B cell (primary cell): ENCODE results near the gene NFIC. TPM values are rescaled to one million over a fixed set of nuclear protein-coding genes. Genes with fewer than 3 reads are reported as not detected.

ENCODE experiments used
- ATAC-seq: fragments of 200-7000 bp; cut with Tn5 transposase; one replicate; pipeline ENCODE4 v1.10.0; 2021; ENCODE audit warnings: low read depth, mild to moderate bottlenecking, moderate number of reproducible peaks, moderate library complexity
- CTCF ChIA-PET: fragments of 350-600 bp; sonication (Branson Sonifier 250); formaldehyde crosslinking; loops from one replicate; lab custom pipeline; 2021; ENCODE audit warnings: antibody characterized with exemption, inconsistent platforms; lab: Charles Lee
- POLR2A ChIA-PET: fragments of 350-600 bp; sonication (Branson Sonifier 250); formaldehyde crosslinking; loops from one replicate; lab custom pipeline; 2021; ENCODE audit warnings: antibody characterized with exemption; lab: Charles Lee
- DNase-seq: peaks from one replicate; pipeline ENCODE4 v3.0.0; 2013
- H2AFZ ChIP-seq: 2 replicates; pipeline ENCODE4 v1.6.1; 2012; ENCODE audit warnings: mild to moderate bottlenecking, low read depth, low read length; ENCODE audit not compliant: insufficient read depth, poor library complexity, severe bottlenecking
- H3K27ac ChIP-seq, 2 donors: 1 replicate in 1 of 2; 2 replicates in 1 of 2; pipeline ENCODE4 v1.5.1; 2012 to 2013; ENCODE audit warnings: low read length in 2 of 2, mild to moderate bottlenecking in 2 of 2, moderate library complexity in 1 of 2
- H3K27me3 ChIP-seq, 4 experiments: fragments of 200-600 bp in 1 of 4; sonication (generic) in 1 of 4; replicated peaks in 1 of 4; 1 replicate in 2 of 4; 2 replicates in 2 of 4; pipeline versions ENCODE4 v1.6.1 to v1.7.0; 2013 to 2016; ENCODE audit warnings: low read length in 3 of 4, mild to moderate bottlenecking in 2 of 4, mixed read lengths in 1 of 4, moderate library complexity in 1 of 4; ENCODE audit not compliant: insufficient read depth in 4 of 4, control insufficient read depth in 3 of 4; ENCODE audit errors: control extremely low read depth in 1 of 4
- H3K36me3 ChIP-seq, 2 experiments: replicated peaks in 1 of 2; 1 replicate in 1 of 2; 2 replicates in 1 of 2; pipeline versions ENCODE4 v1.6.1 to v1.7.1; 2013; ENCODE audit warnings: low read length in 1 of 2; ENCODE audit not compliant: insufficient read depth in 2 of 2, control insufficient read depth in 1 of 2; ENCODE audit errors: control extremely low read depth in 1 of 2, extremely low read depth in 1 of 2
- H3K4me1 ChIP-seq, 2 donors: fragments of 200-600 bp in 1 of 2; sonication (generic) in 1 of 2; 1 replicate in 1 of 2; 2 replicates in 1 of 2; pipeline versions ENCODE4 v1.5.1 to v1.6.1; 2013 to 2017; ENCODE audit warnings: low read length in 2 of 2; ENCODE audit not compliant: control insufficient read depth in 2 of 2, insufficient read depth in 2 of 2
- H3K4me2 ChIP-seq: replicated peaks from 2 replicates; pipeline ENCODE3; 2012; ENCODE audit warnings: mild to moderate bottlenecking, low read depth, low read length; ENCODE audit not compliant: poor library complexity, severe bottlenecking
- H3K4me3 ChIP-seq, 5 experiments: fragments of 200-600 bp in 1 of 5; sonication (generic) in 1 of 5; 1 replicate in 3 of 5; 2 replicates in 2 of 5; pipeline versions ENCODE4 v1.5.1 to v1.7.0; 2011 to 2016; ENCODE audit warnings: low read length in 4 of 5, mild to moderate bottlenecking in 4 of 5, low read depth in 2 of 5, control low read depth in 1 of 5, moderate library complexity in 1 of 5; ENCODE audit not compliant: insufficient read depth in 1 of 5; ENCODE audit errors: control extremely low read depth in 1 of 5, extremely low read depth in 1 of 5
- H3K79me2 ChIP-seq: fragments of 200-600 bp; sonication (generic); one replicate; pipeline ENCODE4 v1.6.0; 2016; ENCODE audit warnings: low read length; ENCODE audit not compliant: control insufficient read depth, insufficient read depth
- H3K9ac ChIP-seq: fragments of 200-600 bp; sonication (generic); 2 replicates; pipeline ENCODE4 v1.6.1; 2017; ENCODE audit warnings: mild to moderate bottlenecking, low read length, moderate library complexity
- H3K9me3 ChIP-seq, 3 donors: one replicate each; pipeline versions ENCODE4 v1.6.1 to v1.7.1; 2013; ENCODE audit warnings: low read length in 2 of 3; ENCODE audit not compliant: control insufficient read depth in 2 of 3, insufficient read depth in 1 of 3; ENCODE audit errors: control extremely low read depth in 1 of 3
- H4K20me1 ChIP-seq: 2 replicates; pipeline ENCODE4 v1.6.0; 2012; ENCODE audit warnings: mild to moderate bottlenecking, low read length; ENCODE audit not compliant: insufficient read depth, control insufficient read depth, poor library complexity, severe bottlenecking
- H3K27ac Mint-ChIP-seq: one replicate; pipeline ENCODE4 v1.8.0; 2021; ENCODE audit warnings: mixed read lengths
- H3K27me3 Mint-ChIP-seq: one replicate; pipeline ENCODE4 v1.8.0; 2021; ENCODE audit warnings: mixed read lengths
- H3K4me1 Mint-ChIP-seq: one replicate; pipeline ENCODE4 v1.8.0; 2021; ENCODE audit warnings: mixed read lengths
- H3K4me3 Mint-ChIP-seq: one replicate; pipeline ENCODE4 v1.8.0; 2021; ENCODE audit warnings: mixed read lengths
- H3K9me3 Mint-ChIP-seq: one replicate; pipeline ENCODE4 v1.8.0; 2022; ENCODE audit warnings: mixed read lengths; ENCODE audit not compliant: insufficient read depth
- CTCF ChIP-seq: fragments of 200-600 bp; IDR thresholded peaks from one replicate; pipeline ENCODE4 v1.8.0; 2022; ENCODE audit warnings: antibody characterized with exemption, mild to moderate bottlenecking
- EZH2 ChIP-seq: IDR thresholded peaks from 2 replicates; pipeline ENCODE4 v1.6.1; 2012; ENCODE audit warnings: borderline replicate concordance, low read depth, mild to moderate bottlenecking, moderate library complexity, low read length; ENCODE audit not compliant: insufficient read depth, poor library complexity, severe bottlenecking
- WGBS: methylation state at CpG from one replicate; pipeline ENCODE4 v1.1.5; 2013; ENCODE audit warnings: missing lambda C conversion rate; ENCODE audit not compliant: insufficient coverage; 5-methylcytosine and 5-hydroxymethylcytosine counted together
- intact Hi-C: fragments of 100-400 bp; cut with micrococcal nuclease; formaldehyde crosslinking; loops from one replicate; pipeline ENCODE4 v1.10.0; 2022
- polyA plus RNA-seq: library from polyadenylated mRNA; depleted of rRNA; stranded (reverse); fragments of >200 nt; gene quantifications from 2 replicates; pipeline ENCODE4 v1.2.3, GENCODE V29; 2012
- total RNA-seq, 2 donors: library from RNA; stranded (reverse); fragments of 120-200 nt in 1 of 2; gene quantifications; 1 replicate in 1 of 2; 2 replicates in 1 of 2; pipeline versions ENCODE4 v1.2.3 to v1.2.4, GENCODE V29; 2013 to 2022

The NFIC gene
- total and polyA plus RNA-seq, 2 donors (not counting 1 experiment from before 2014, with no cell fraction given), result 3.8 to 23.6 TPM

GRCh38 chr19:3474010-3474409, 107.6 kb downstream of the NFIC start:
- H3K4me2 ChIP-seq, result no peak overlapping the region
- intact Hi-C loops, result no loop called here
- Mint-ChIP-seq H3K27ac (no peak overlapping the region), H3K4me1 (peaks cover 10% of the 10 kb centered on the region), H3K27me3 (peaks cover 9% of the 10 kb centered on the region), H3K9me3 (no peaks in the 10 kb centered on the region), H3K4me3 (no peak overlapping the region)
- CTCF ChIA-PET, result interaction anchor here (2.1 to 2.4 kb wide), 2 partner anchors 146 to 169 kb away, joined by 10 to 17 read pairs; no protein-coding TSS in a partner anchor
- peaks cover 0 to 9% (median 0%) of the 10 kb centered on the region in 4 experiments for H3K27me3 ChIP-seq
- H3K79me2 ChIP-seq, result no peaks in the 10 kb centered on the region
- no peak for ATAC-seq
- TF ChIP-seq CTCF (no peak), EZH2 (no peak)
- 98% methylated on average over 8 of the region's 8 CpGs for WGBS
- H3K4me1 ChIP-seq, result peaks cover 3 to 8% of the 10 kb centered on the region in 2 donors
- DNase-seq, result no peak
- no peak overlapping the region for H3K27ac ChIP-seq
- POLR2A ChIA-PET, result no interaction called here
- peaks cover 0 to 2% (median 0%) of the 10 kb centered on the region in 3 donors for H3K9me3 ChIP-seq
- H4K20me1 ChIP-seq, result no peaks in the 10 kb centered on the region
- H3K9ac ChIP-seq, result no peak overlapping the region
- no peak overlapping the region for H2AFZ ChIP-seq
- H3K4me3 ChIP-seq, result no peak overlapping the region
- H3K36me3 ChIP-seq, result no peaks in the 10 kb centered on the region

- no peaks in the 10 kb centered on the region for H3K79me2 ChIP-seq
- WGBS, result 88% methylated on average over 2 of the region's 2 CpGs
- ATAC-seq (no peak), DNase-seq (no peak)
- Mint-ChIP-seq H3K9me3 (no peaks in the 10 kb centered on the region), H3K27ac (no peak overlapping the region), H3K27me3 (peaks cover 9% of the 10 kb centered on the region), H3K4me3 (no peak overlapping the region), H3K4me1 (peaks cover 14% of the 10 kb centered on the region)
- intact Hi-C loops, result no loop called here
- H3K4me1 ChIP-seq, result peaks cover 8 to 14% of the 10 kb centered on the region in 2 donors
- H3K4me3 ChIP-seq, result no peak overlapping the region
- H3K36me3 ChIP-seq, result no peaks in the 10 kb centered on the region
- TF ChIP-seq EZH2, result no peak
- no peak for TF ChIP-seq CTCF
- H3K27ac ChIP-seq, result no peak overlapping the region
- peaks cover 0 to 9% (median 0%) of the 10 kb centered on the region in 4 experiments for H3K27me3 ChIP-seq
- ChIA-PET POLR2A (no interaction called here), CTCF (interaction anchor here (2.1 kb wide), 1 partner anchor 170 kb away, joined by 10 read pairs; no protein-coding TSS in a partner anchor)
- H3K4me2 ChIP-seq, result no peak overlapping the region
- H3K9me3 ChIP-seq, result peaks cover 0 to 8% (median 0%) of the 10 kb centered on the region in 3 donors
- no peak overlapping the region for H2AFZ ChIP-seq
- H3K9ac ChIP-seq, result no peak overlapping the region
- H4K20me1 ChIP-seq, result no peaks in the 10 kb centered on the region
Measured at GRCh38 chr19:3474614-3475013, 108.2 kb downstream of the NFIC start.
